NK-92 treated with Interleukin-12 subunit alpha and Interleukin-12 subunit beta, amount 100 ng/mL, for 24 hours (cell line): ENCODE data around the gene EXOC1L.
"Not testable (repeated sequence)": the region's sequence is repeated elsewhere in the genome, so short reads cannot be mapped to it uniquely, and the experiment has no call there.

Experiments
- DNase-seq: peaks from one replicate; lab custom pipeline; 2025; lab: John Stamatoyannopoulos, UW

Gene EXOC1L

DNA sequence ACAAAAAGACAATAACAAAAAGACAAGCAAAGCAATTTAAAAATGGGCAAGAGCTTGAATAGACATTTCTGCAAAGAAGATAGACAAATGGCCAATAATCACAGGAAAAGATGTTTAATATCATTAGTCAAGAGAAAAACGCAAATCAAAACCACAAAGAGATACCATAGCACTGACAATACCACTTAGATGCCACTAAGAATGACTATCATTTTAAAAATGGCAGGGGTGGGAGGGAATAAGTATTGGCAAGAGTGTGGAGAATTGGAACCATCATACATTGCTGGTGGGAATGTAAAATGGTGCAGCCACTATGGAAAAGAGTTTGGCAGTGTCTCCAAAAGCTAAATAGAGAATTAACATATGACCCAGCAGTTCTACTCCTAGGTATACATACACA, 18.8 kb downstream of the EXOC1L start:
- no peak for DNase-seq

DNA sequence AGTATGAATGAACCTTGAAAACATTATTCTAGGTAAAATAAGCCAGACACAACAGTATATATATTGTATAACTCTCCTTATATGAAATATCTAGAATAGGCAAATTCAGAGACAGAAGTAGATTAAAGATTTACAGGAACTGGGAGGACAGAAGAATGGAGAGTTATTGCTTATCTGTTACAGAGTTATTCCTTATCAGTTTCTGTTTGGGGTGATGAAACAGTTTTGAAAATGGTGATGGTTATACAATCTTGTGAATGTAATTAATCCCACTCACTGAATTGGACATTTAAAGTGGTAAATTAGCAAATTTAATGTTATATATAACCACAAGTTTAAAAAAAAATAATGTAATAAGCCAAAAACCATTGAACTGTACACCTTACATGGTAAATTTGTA, 19.4 kb downstream of the EXOC1L start:
- DNase-seq = no peak

DNA sequence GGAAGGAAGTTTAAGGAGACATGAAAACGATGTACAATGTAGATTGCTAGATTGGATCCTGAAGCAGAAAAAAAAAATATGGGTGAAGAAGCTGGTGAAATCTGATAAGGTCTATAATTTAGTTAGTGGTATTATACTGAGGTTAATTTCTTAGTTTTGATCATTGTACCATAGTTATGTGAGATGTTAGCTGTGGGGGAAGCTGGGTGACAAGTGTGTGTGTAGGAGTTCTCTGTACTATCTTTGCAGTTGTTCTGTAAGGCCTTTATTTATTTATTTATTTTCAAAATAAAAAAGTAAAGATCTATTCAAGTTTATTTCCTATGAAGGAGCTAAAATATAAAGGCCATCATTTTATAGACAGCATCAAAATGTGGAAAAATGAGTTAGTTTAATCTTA, 21.4 kb downstream of the EXOC1L start:
- no peak for DNase-seq

DNA sequence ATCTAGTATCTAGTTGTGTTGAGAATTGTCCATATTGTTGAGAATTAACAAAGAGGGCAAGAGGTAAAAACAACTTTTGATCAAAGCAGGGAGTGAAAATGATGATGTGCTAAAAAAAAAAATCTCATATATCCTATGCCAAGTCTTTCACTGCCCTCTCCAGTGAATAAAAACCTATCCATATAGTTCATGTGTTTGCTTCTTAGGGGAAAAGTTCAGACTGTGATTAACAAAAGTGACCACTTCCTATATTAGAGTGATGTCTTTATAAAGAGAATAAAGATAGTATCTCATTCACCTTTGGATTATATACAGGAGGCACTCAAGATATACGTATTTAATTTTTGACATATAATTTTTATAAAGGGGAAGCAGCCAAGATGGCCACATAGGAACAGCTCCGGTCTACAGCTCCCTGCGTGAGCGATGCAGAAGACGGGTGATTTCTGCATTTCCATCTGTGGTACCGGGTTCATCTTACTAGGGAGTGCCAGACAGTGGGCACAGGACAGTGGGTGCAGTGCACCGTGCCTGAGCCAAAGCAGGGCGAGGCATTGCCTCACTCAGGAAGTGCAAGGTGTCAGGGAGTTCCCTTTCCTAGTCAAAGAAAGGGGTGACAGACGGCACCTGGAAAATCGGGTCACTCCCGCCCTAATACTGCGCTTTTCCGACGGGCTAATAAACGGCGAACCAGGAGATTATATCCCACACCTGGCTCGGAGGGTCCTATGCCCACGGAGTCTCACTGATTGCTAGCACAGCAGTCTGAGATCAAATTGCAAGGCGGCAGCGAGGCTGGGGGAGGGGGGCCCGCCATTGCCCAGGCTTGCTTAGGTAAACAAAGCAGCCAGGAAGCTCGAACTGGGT, 22.0 kb downstream of the EXOC1L start:
- DNase-seq = not testable (repeated sequence)

DNA sequence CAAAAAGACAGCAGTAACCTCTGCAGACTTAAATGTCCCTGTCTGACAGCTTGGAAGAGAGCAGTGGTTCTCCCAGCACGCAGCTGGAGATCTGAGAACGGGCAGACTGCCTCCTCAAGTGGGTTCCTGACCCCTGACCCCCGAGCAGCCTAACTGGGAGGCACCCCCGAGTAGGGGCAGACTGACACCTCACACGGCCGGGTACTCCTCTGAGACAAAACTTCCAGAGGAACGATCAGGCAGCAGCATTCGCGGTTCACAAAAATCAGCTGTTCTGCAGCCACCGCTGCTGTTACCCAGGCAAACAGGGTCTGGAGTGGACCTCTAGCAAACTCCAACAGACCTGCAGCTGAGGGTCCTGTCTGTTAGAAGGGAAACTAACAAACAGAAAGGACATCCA, 22.7 kb downstream of the EXOC1L start:
- DNase-seq = not testable (repeated sequence)

DNA sequence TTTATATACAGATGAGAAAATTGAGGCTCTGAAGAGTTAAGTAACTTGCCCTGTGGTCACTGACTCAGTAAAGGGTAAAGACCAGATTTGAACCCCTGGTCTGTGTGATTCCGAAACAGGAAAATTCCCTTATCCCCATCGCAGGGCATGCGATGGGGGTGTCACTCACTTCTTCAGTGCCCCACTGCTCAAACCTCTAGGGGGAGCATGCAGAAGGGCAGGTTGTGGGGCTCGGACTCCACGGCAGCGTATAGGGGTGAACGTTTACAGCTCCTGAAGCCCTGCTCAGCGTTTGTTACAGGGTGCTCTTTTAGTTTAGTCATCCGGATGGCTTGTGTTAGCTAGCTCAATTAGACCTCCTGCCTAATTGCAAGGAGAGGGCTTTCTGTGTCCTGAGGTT, 30.1 kb downstream of the EXOC1L start:
- no peak for DNase-seq

DNA sequence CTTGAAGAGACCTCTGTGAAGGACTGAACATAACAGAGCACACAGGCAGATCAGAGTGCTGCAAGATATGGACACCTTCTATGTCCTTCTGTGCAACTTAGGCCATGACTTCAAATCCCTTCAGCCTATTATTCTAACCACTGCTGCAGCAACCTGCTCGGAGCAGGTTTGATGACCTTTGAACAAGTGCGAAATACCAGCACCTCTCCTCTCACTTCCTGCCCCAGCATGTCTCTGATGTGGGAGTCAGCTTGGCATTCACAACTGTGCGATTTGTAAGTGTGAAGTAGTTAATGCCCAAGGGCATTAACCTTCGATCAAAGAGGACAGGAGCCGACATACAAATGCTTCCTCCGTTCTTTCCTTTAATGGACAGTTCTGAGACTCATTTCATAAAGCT, 32.3 kb downstream of the EXOC1L start:
- DNase-seq = no peak

DNA sequence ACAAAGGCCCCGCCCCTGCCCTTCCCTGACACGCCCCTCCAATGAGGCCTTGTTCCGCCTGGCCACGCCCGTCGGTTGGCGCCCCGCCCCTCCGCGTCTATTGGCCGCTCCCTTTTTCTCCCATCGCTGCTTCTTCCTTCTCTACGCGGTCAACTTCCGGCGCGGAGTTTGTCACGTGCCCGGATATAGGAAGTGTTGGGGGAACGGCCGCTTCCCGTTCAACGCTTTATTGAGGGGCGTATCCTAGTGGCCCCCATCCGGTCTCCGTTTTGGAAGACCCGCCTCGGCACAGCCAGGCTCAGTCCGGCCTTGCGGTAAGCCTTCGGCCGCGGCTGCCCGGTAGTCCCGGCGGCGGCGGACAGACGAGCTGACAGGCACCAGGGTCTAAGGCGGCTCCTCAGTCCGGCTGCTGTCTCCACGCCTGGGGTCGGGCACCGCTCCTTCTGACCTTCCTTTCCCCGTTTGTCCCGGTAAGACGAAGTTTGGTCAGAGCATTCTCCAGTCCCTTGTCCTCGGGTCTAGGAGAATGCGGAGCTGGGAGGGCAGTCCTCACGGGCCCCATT, 34.0 kb downstream of the EXOC1L start, which contains the start of gene EXOC1:
Gene EXOC1 (plus strand): TSS at position 165 of the 563 bp plus-strand sequence. CDS start 4,676 bp downstream, outside the sequence.
- DNase-seq = peak; percentile 90

DNA sequence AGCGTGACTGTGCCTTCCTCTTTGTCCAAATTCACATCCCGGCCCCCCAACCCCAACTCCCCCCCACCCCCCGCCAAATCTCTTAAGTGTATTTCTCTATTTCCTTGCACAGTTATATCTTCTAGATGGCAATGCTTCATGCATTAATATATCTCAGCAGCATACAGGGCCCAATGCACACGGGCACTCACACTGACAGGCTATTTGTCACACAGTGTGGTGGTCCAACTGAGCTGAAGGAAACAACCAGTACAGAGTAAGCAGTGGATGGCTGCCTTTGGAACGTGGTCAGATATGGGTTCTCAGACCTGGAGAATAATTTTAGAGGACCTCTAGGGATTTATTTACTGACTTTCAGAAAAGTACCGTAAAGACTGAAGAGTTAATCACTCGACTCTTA, 34.5 kb downstream of the EXOC1L start:
- DNase-seq = no peak

DNA sequence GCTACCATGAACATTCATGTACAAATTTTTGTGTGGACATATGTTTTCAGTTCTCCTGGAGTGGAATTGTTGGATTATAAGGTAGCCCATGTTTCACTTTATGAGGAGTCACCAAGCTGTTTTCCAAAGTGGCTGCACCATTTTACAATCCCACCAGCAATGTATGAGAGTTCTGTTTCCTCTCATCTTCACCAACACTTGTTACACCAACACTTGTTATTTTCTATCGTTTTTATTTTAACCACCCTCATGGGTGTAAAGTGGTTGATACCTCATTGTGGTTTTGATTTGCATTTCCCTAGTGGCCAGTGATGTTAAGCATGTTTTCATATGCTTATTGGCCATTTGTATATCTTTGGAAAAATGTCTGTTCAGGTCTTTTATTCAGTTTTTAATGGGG, 38.0 kb downstream of the EXOC1L start:
- no peak for DNase-seq

DNA sequence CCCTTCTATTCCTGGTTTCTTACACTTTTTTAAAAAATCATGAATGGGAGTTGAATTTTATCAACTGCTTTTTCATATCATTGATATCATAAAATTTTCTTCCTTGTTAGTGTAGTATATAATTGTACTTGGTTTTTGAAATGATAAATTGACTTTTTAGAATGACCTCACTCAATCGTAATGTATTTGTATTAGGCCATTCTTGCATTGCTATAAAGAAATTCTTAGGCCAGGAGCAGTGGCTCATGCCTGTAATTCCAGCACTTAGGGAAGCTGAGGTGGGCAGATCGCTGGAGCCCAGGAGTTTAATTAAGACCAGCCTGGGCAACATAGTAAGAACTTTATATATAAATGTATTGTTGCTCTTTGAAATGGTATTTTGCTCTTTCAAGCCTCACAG, 40.1 kb downstream of the EXOC1L start:
- no peak for DNase-seq

DNA sequence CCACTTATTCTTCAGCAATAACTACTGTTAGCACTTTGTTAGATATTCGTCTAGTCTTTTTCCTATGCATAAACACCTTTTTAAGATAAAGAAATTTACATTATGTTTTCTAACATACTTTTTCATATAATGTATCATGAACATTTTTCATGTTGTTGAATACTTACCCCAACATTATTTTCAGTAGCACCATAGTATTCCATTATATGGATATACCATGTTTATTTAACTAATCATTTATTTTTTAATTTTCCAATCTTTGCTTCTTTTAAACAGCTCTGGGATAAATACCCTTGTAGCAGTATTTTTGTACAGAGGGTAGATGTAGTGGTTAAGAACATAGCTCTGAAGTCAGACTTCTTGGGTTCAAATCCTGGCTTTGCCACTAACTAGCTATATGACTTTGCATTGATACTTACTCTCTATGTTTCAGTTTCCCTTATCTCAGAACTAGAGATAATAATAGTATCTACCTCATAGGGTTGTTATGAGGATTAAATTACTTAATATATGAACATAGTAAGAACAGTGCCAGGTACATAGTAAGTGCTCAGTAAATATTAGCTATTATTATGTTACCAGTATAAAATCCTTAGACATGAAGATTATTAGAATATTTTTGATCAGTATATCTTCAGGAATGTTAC, 45.1 kb downstream of the EXOC1L start:
- DNase-seq = no peak

DNA sequence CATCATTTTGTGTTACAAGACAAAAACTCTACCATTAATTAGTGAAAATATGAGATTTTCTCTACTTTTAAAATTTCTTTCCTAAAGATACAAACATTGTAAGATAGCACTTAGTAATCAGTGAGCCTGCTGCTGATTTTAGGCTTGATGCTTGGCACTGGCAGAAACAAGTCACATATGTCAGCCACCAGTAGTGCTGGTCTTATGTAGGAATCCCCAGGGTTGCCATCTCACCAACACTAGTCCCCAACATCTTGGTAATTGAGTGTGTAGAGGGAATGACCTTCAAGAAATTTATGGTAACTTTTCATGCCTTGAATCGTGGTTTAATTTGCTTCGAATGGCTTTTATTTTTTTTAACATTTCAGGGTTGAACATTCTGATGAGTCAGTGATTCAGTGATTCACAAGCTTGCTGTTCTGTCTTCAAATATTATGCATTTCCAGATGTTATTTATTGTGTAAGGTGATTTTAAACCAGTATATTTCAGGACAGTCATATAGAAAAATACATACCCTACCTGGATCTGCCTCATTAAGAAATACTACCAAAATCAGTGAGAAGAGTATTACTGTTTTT, 45.7 kb downstream of the EXOC1L start:
- no peak for DNase-seq

DNA sequence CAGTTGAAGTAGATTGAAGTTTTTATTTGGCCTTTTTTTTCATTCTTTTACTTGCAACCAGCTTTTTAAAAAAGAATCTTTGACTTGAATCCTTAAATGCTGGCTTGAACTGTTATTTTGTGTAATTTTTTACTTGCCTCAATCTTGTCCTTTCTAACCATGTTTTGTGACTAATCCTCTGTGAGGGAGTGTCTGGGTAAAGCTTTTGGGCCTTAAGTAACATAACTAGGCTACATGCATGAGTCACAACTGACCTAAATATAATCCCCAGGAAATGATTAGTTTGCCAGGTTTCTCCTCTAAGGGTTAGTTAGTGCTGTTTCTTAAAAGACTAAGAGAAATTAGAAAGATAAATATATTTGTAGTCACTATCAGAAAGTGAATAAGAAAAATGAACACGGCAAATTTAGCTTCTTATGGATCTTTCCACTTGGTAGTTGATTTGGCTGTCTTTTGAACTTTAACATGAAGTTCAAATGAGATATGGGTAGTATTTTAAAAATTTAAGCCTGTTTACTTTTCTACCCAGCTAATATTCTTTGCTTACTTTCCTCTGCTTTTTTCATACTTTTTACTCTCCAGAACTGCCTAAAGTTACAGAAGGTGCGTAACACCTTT, 46.8 kb downstream of the EXOC1L start:
- no peak for DNase-seq

DNA sequence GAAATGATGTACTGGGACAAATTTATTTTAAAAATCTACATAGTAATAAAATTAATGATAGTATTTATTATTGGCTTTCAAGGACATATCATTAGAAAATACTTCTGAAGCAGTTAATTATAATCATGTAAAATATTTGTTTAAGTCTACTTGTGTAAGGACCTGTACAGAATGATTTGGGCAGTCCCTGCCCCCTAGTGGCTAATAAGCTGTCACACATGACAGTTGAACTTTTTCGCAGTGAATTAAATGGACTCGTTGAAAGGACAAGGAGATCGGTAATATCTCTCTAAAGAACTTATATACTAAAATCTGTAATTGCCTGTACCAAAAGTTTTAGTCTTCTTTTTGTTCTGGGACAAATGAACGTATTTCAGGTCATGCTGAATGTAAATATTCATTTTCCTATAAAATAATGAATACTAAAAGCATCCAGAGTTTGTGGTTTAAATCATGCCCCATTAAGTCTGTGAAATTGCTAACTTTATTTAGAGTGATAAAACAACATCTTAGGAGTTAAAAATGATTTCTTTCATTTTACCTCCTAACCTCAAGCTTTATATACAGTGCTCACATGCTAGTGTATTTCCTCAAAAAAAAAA, 47.5 kb downstream of the EXOC1L start:
- DNase-seq = no peak

DNA sequence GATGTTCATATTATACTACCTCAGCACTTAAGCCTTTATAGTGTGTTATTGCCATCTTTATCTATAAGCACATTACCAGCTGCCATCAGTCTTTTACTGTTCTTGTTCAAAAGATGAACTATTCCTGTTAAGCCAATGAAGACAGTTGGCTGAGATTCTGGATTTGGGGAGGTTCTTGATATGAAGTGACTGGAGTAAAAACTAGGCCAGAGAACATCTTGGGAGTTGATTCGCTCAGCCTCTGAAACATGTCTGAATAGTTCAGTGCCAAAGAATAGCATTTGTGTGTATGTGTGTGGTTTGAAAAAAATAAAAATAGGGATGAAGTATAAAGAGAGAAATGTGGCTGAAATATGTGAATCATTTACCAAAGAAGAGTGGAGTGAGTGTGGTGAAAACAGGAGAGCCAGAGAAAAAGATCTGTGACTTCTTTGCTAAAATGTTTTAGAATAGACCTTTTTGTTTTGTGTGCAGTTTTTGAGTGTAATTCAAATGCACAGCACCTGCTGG, 49.0 kb downstream of the EXOC1L start:
- DNase-seq = no peak

DNA sequence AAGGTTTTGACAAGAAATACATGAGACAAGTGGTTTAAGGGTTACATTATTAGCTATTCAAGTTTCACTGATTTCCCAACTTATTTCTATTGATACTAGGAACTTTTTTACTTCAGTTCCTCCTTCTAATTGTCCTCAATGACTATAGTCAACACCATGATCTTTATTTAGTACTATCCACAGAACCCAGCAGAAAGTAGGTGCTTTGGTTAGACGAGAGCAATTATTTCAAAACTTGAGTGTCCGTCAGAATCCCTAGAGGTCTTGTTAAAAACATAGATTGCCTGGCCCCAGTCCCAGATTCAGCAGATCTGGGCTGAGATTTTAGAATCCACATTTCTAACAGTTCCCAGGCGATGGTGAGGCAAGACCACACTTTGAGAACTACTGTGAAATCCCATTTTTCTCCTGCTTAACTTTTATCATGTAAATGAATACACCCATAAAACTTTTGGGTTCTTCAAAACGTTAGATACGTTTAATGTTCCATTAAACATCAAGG, 51.8 kb downstream of the EXOC1L start:
- no peak for DNase-seq

DNA sequence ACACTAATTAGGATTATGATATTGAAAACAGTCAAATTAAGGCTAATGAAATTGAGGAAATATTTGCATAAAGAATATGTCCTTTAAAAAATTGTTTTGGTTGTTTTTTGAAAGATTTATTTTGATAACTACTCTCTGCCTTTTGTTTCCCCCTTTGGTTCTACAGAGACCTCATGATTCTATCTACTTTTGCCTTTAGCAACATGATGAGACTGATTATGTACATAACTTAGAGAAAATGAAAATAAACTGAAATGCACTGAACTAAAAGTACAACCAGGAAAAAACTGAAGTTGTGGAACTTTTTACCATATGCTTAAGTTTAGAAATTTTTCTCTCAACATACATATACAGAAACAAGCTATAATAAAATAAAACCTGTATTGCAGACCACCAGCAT, 55.2 kb downstream of the EXOC1L start:
- DNase-seq = no peak

DNA sequence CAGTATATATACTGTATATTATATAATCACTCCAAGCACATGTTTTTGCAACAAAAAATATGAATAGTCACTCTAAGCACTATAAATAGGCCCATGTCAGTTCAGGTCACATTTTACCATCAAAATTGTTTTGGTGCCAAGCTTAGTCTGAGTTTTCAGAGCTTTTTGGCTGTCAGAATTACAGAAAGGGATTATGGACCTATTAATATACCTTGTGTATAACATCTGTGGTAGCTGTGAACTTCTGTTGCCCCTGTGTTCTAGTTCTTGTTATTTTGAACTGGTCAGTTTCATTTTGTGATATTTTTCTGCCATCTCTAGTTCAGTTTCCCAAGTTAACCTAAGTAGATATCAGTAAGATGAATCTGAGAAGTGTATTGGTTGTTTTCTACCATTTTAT, 56.8 kb downstream of the EXOC1L start:
- no peak for DNase-seq

DNA sequence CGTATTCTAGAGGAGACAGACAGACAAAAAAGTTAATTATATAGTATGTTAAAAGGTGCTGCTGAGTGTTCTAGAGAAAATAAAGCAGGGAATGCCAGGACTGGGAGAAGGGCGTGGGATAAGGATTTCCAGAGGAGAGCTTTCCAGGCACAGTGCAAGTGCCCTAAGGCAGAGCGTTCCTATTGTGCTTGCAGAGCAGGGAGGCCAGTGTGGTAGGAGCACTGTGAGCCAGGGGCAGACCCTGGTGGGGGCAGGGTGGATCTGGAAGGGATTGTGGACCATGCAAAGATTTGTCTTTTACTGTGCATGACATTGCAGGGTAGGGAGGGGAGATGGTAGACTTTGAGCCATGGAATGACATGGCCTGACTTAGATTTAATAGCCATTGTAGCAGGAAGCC, 59.6 kb downstream of the EXOC1L start:
- no peak for DNase-seq

DNA sequence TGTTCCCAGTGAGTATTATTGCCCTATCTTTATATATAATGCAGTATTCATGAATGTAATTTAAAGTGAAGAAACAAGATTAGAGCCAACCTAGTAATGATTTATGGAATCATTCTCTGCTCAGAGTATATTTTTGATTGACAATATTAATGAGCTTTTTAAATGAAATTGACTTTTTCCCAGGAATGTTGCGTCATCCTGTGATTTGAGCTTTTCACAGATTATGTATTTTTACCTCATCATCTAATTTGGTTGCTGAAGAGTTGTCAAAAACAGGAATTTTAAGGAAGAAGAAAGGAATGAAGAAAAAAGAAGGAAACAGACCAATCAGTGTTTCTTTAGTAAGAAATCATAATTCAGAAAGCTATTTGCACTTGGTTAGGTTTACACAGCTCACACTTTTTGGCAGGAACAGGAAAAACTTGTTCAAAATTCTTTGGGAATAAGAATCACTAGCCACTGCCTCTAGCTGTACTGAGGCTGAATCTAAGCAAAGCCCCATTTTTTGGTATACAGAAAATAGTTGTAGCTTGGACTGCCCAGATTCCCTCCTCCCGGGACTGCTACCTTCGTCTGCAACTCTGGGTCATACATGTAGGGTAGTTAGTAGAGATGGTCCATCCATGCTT, 61.2 kb downstream of the EXOC1L start:
- no peak for DNase-seq
